BLaER1 (cell line): Measurements from ENCODE around the gene TMEM179.
"Not testable (repeated sequence)": the region's sequence is repeated elsewhere in the genome, so short reads cannot be mapped to it uniquely, and the experiment has no call there.

Experiments used
- H3K27ac ChIP-seq: shearing (Covaris generic); formaldehyde crosslinking; 2 replicates; pipeline ENCODE4 v1.8.1; 2022
- H3K27me3 ChIP-seq: shearing (Covaris generic); formaldehyde crosslinking; 2 replicates; pipeline ENCODE4 v1.8.1; 2022
- H3K36me3 ChIP-seq: shearing (Covaris generic); formaldehyde crosslinking; 2 replicates; pipeline ENCODE4 v1.8.1; 2022
- H3K4me1 ChIP-seq: shearing (Covaris generic); formaldehyde crosslinking; 2 replicates; pipeline ENCODE4 v1.8.1; 2022
- H3K4me2 ChIP-seq: shearing (Covaris generic); formaldehyde crosslinking; 2 replicates; pipeline ENCODE4 v1.8.1; 2022
- H3K4me3 ChIP-seq: shearing (Covaris generic); formaldehyde crosslinking; 2 replicates; pipeline ENCODE4 v1.8.1; 2022
- H3K9ac ChIP-seq: shearing (Covaris generic); formaldehyde crosslinking; 2 replicates; pipeline ENCODE4 v1.8.1; 2022
- H3K9me3 ChIP-seq: shearing (Covaris generic); formaldehyde crosslinking; 2 replicates; pipeline ENCODE4 v1.8.1; 2022
- H4K20me1 ChIP-seq: shearing (Covaris generic); formaldehyde crosslinking; 2 replicates; pipeline ENCODE4 v1.8.1; 2022
- Cebpa-rat ChIP-seq: shearing (Covaris generic); IDR thresholded peaks from 2 replicates; pipeline ENCODE4 v1.8.1; 2022

The TMEM179 gene

GRCh38 chr14:104638190-104638589 is 33.6 kb upstream of the TMEM179 start:
- H3K4me1 ChIP-seq = peaks cover 82% of the 10 kb centered on the region
- no peak overlapping the region for H3K4me2 ChIP-seq
- no peaks in the 10 kb centered on the region for H3K27me3 ChIP-seq
- H3K9ac ChIP-seq = no peak overlapping the region
- no peaks in the 10 kb centered on the region for H3K9me3 ChIP-seq
- TF ChIP-seq Cebpa-rat = no peak
- H3K36me3 ChIP-seq = no peaks in the 10 kb centered on the region
- no peaks in the 10 kb centered on the region for H4K20me1 ChIP-seq
- H3K27ac ChIP-seq = no peak overlapping the region
- H3K4me3 ChIP-seq = no peak overlapping the region

GRCh38 chr14:104637546-104638003 is 33.0 kb upstream of the TMEM179 start:
- Histone ChIP-seq H3K4me3 (no peak overlapping the region), H3K9ac (no peak overlapping the region), H3K4me2 (no peak overlapping the region), H3K27me3 (no peaks in the 10 kb centered on the region), H3K27ac (no peak overlapping the region), H3K4me1 (peaks cover 83% of the 10 kb centered on the region), H4K20me1 (no peaks in the 10 kb centered on the region), H3K9me3 (no peaks in the 10 kb centered on the region), H3K36me3 (no peaks in the 10 kb centered on the region)
- no peak for TF ChIP-seq Cebpa-rat

GRCh38 chr14:104636846-104637545 is 32.4 kb upstream of the TMEM179 start:
- H3K27ac ChIP-seq, H3K4me3 ChIP-seq, H3K9me3 ChIP-seq, H3K27me3 ChIP-seq, H3K9ac ChIP-seq, H3K4me2 ChIP-seq, H3K36me3 ChIP-seq, H4K20me1 ChIP-seq: not testable (repeated sequence)
- H3K4me1 ChIP-seq = peaks cover 83% of the 10 kb centered on the region

- no peaks in the 10 kb centered on the region for H4K20me1 ChIP-seq
- peaks cover 82% of the 10 kb centered on the region for H3K4me1 ChIP-seq
- no peak overlapping the region for H3K4me3 ChIP-seq
- peak overlapping the region; percentile 84 for H3K4me2 ChIP-seq
- TF ChIP-seq Cebpa-rat = no peak
- H3K27me3 ChIP-seq = no peaks in the 10 kb centered on the region
- 0 out of 2 replicates have a peak overlapping the region, but pooled peaks have one; percentile 81 for H3K9ac ChIP-seq
- H3K36me3 ChIP-seq = no peaks in the 10 kb centered on the region
- no peaks in the 10 kb centered on the region for H3K9me3 ChIP-seq
- H3K27ac ChIP-seq = no peak overlapping the region
These were observed 31.6 kb upstream of the TMEM179 start for GRCh38 chr14:104636131-104636530.

GRCh38 chr14:104635717-104636116 is 31.1 kb upstream of the TMEM179 start:
- H4K20me1 ChIP-seq = no peaks in the 10 kb centered on the region
- peak overlapping the region; percentile 97 for H3K27ac ChIP-seq
- 0 out of 2 replicates have a peak overlapping the region, but pooled peaks have one; percentile 81 for H3K9ac ChIP-seq
- no peaks in the 10 kb centered on the region for H3K36me3 ChIP-seq
- peaks cover 78% of the 10 kb centered on the region for H3K4me1 ChIP-seq
- peak overlapping the region; percentile 84 for H3K4me2 ChIP-seq
- H3K9me3 ChIP-seq = no peaks in the 10 kb centered on the region
- no peak for TF ChIP-seq Cebpa-rat
- H3K27me3 ChIP-seq = no peaks in the 10 kb centered on the region
- H3K4me3 ChIP-seq = no peak overlapping the region

GRCh38 chr14:104634886-104635570 is 30.5 kb upstream of the TMEM179 start:
- TF ChIP-seq Cebpa-rat = no peak
- Histone ChIP-seq H3K36me3 (no peaks in the 10 kb centered on the region), H3K4me2 (peak overlapping the region; percentile 84), H4K20me1 (no peaks in the 10 kb centered on the region), H3K27ac (peak overlapping the region; percentile 97), H3K4me1 (peaks cover 71% of the 10 kb centered on the region), H3K9ac (peak overlapping the region; percentile 81), H3K27me3 (no peaks in the 10 kb centered on the region), H3K4me3 (no peak overlapping the region), H3K9me3 (no peaks in the 10 kb centered on the region)

- no peak overlapping the region for H3K4me3 ChIP-seq
- no peaks in the 10 kb centered on the region for H3K36me3 ChIP-seq
- H3K27ac ChIP-seq = peak overlapping the region; percentile 97
- H3K4me2 ChIP-seq = peak overlapping the region; percentile 84
- H3K27me3 ChIP-seq = no peaks in the 10 kb centered on the region
- H3K4me1 ChIP-seq = peaks cover 63% of the 10 kb centered on the region
- H3K9me3 ChIP-seq = peaks cover 5% of the 10 kb centered on the region
- H4K20me1 ChIP-seq = no peaks in the 10 kb centered on the region
- no peak for TF ChIP-seq Cebpa-rat
- peak overlapping the region; percentile 81 for H3K9ac ChIP-seq
These were observed 29.7 kb upstream of the TMEM179 start for GRCh38 chr14:104634138-104634760.

GRCh38 chr14:104633276-104634137 is 28.9 kb upstream of the TMEM179 start:
- no peaks in the 10 kb centered on the region for H3K27me3 ChIP-seq
- H3K36me3 ChIP-seq = no peaks in the 10 kb centered on the region
- H3K9me3 ChIP-seq = peaks cover 13% of the 10 kb centered on the region
- no peaks in the 10 kb centered on the region for H4K20me1 ChIP-seq
- TF ChIP-seq Cebpa-rat = peak; percentile 71; the same call in 1 of the 2 replicates
- peak overlapping the region; percentile 81 for H3K9ac ChIP-seq
- H3K4me3 ChIP-seq = no peak overlapping the region
- peak overlapping the region; percentile 97 for H3K27ac ChIP-seq
- peak overlapping the region; percentile 84 for H3K4me2 ChIP-seq
- peaks cover 56% of the 10 kb centered on the region for H3K4me1 ChIP-seq

- Histone ChIP-seq H3K27me3 (no peaks in the 10 kb centered on the region), H4K20me1 (no peaks in the 10 kb centered on the region), H3K36me3 (no peaks in the 10 kb centered on the region), H3K4me2 (peak overlapping the region; percentile 84), H3K4me3 (no peak overlapping the region), H3K4me1 (peaks cover 52% of the 10 kb centered on the region), H3K9ac (0 out of 2 replicates have a peak overlapping the region, but pooled peaks have one; percentile 81), H3K9me3 (peaks cover 20% of the 10 kb centered on the region), H3K27ac (peak overlapping the region; percentile 97)
- no peak for TF ChIP-seq Cebpa-rat
These were observed 28.2 kb upstream of the TMEM179 start for GRCh38 chr14:104632781-104633180.
